IMR-90 (cell line): ENCODE data around the gene HOXA10. TPM values are rescaled to one million over a fixed set of nuclear protein-coding genes. Genes with fewer than 3 reads are reported as not detected.

Experiments
- ATAC-seq: fragments of 200-7000 bp; cut with Tn5 transposase; 2 replicates; pipeline ENCODE4 v1.9.1; 2020; ENCODE audit warnings: low read depth, mild to moderate bottlenecking, moderate library complexity
- Bru-seq: library from RNA; stranded (reverse); fragments of 400-500 nt; gene quantifications from one replicate; lab custom pipeline; 2021; lab: Mats Ljungman, UMichigan
- BruChase-seq, 2 experiments: library from RNA; stranded (reverse); fragments of 400-500 nt; gene quantifications; one replicate each; lab custom pipeline; 2021; lab: Mats Ljungman, UMichigan
- BruUV-seq: library from RNA; stranded (reverse); fragments of 400-500 nt; replicated peaks from 2 replicates; lab custom pipeline; 2021; lab: Mats Ljungman, UMichigan
- CTCF ChIA-PET: fragments of 300-600 bp; formaldehyde crosslinking; extraction: SDS; loops from one replicate; lab custom pipeline; 2021; ENCODE audit warnings: antibody characterized with exemption; lab: Yijun Ruan, JAX
- POLR2A ChIA-PET: fragments of 300-600 bp; sonication (Branson Sonifier 250); formaldehyde crosslinking; loops from one replicate; lab custom pipeline; 2022; ENCODE audit warnings: antibody characterized with exemption; ENCODE audit not compliant: unreplicated experiment; lab: Charles Lee
- DNase-seq: peaks from one replicate; pipeline ENCODE4 v3.0.0; 2013
- H2AFZ ChIP-seq: replicated peaks from 2 replicates; pipeline ENCODE3; 2013; ENCODE audit warnings: low read length, mild to moderate bottlenecking; ENCODE audit not compliant: poor library complexity
- H2AK5ac ChIP-seq: 2 replicates; pipeline ENCODE4 v1.6.1; 2013; ENCODE audit warnings: low read depth, low read length, inconsistent platforms
- H2AK9ac ChIP-seq: replicated peaks from 2 replicates; pipeline ENCODE3; 2013; ENCODE audit warnings: mild to moderate bottlenecking, low read depth, low read length, moderate library complexity; ENCODE audit not compliant: poor library complexity
- H2BK120ac ChIP-seq: 2 replicates; pipeline ENCODE4 v1.6.1; 2013; ENCODE audit warnings: low read depth, low read length, inconsistent platforms
- H2BK15ac ChIP-seq: 3 replicates; pipeline ENCODE4 v1.6.1; 2013; ENCODE audit warnings: low read depth, low read length, inconsistent platforms
- H2BK20ac ChIP-seq: 2 replicates; pipeline ENCODE4 v1.6.1; 2013; ENCODE audit warnings: low read depth, mild to moderate bottlenecking, inconsistent platforms, low read length, moderate library complexity
- H2BK5ac ChIP-seq: 2 replicates; pipeline ENCODE4 v1.6.1; 2013; ENCODE audit warnings: mild to moderate bottlenecking, low read depth, low read length, inconsistent platforms; ENCODE audit not compliant: poor library complexity, severe bottlenecking
- H3K14ac ChIP-seq: replicated peaks from 2 replicates; pipeline ENCODE4 v1.6.1; 2013; ENCODE audit warnings: low read depth, low read length, inconsistent platforms
- H3K18ac ChIP-seq: 2 replicates; pipeline ENCODE4 v1.6.1; 2013; ENCODE audit warnings: low read depth, low read length, control low read depth
- H3K23ac ChIP-seq: 2 replicates; pipeline ENCODE4 v1.6.1; 2013; ENCODE audit warnings: low read depth, low read length, inconsistent platforms
- H3K27ac ChIP-seq: 2 replicates; pipeline ENCODE4 v1.5.1; 2013; ENCODE audit warnings: mild to moderate bottlenecking, control low read depth, low read length; ENCODE audit not compliant: insufficient read depth
- H3K27me3 ChIP-seq: 2 replicates; pipeline ENCODE4 v1.6.1; 2013; ENCODE audit warnings: low read length; ENCODE audit not compliant: control insufficient read depth, insufficient read depth
- H3K36me3 ChIP-seq: 2 replicates; pipeline ENCODE4 v1.6.1; 2013; ENCODE audit warnings: low read length, mixed read lengths; ENCODE audit not compliant: control insufficient read depth, insufficient read depth
- H3K4ac ChIP-seq: 2 replicates; pipeline ENCODE4 v1.6.1; 2013; ENCODE audit warnings: low read depth, low read length, inconsistent platforms
- H3K4me1 ChIP-seq: 2 replicates; pipeline ENCODE4 v1.6.1; 2013; ENCODE audit warnings: low read length, mixed read lengths; ENCODE audit not compliant: control insufficient read depth, insufficient read depth
- H3K4me2 ChIP-seq: 2 replicates; pipeline ENCODE4 v1.6.1; 2013; ENCODE audit warnings: low read depth, mild to moderate bottlenecking, control low read depth, low read length, moderate library complexity
- H3K4me3 ChIP-seq: 2 replicates; pipeline ENCODE4 v1.5.1; 2013; ENCODE audit warnings: low read depth, mild to moderate bottlenecking, control low read depth, low read length, moderate library complexity; ENCODE audit not compliant: insufficient read depth
- H3K56ac ChIP-seq: 2 replicates; pipeline ENCODE4 v1.6.1; 2013; ENCODE audit warnings: low read length, inconsistent platforms; ENCODE audit not compliant: insufficient read depth; ENCODE audit errors: extremely low read depth
- H3K79me1 ChIP-seq, 2 experiments: 2 replicates each; pipeline ENCODE4 v1.6.1; 2013; ENCODE audit warnings: low read length in 2 of 2, inconsistent platforms in 1 of 2, low read depth in 1 of 2
- H3K9ac ChIP-seq: 2 replicates; pipeline ENCODE4 v1.6.1; 2013; ENCODE audit warnings: low read depth, low read length, control low read depth
- H3K9me1 ChIP-seq: 2 replicates; pipeline ENCODE4 v1.6.1; 2013; ENCODE audit warnings: low read length, inconsistent platforms; ENCODE audit not compliant: insufficient read depth
- H3K9me3 ChIP-seq: 2 replicates; pipeline ENCODE4 v1.6.1; 2013; ENCODE audit warnings: low read length; ENCODE audit not compliant: control insufficient read depth, insufficient read depth
- H4K20me1 ChIP-seq: 2 replicates; pipeline ENCODE4 v1.6.1; 2013; ENCODE audit warnings: low read length, inconsistent platforms; ENCODE audit not compliant: insufficient read depth
- H4K5ac ChIP-seq: 2 replicates; pipeline ENCODE4 v1.6.1; 2013; ENCODE audit warnings: mild to moderate bottlenecking, low read depth, low read length, control low read depth
- H4K8ac ChIP-seq, 2 experiments: 2 replicates each; pipeline ENCODE4 v1.6.1; 2013; ENCODE audit warnings: low read depth in 2 of 2, low read length in 2 of 2, control low read depth in 1 of 2, inconsistent platforms in 1 of 2
- H4K91ac ChIP-seq: 2 replicates; pipeline ENCODE4 v1.6.1; 2013; ENCODE audit warnings: low read depth, low read length, inconsistent platforms; ENCODE audit not compliant: insufficient read depth
- CHD1 ChIP-seq: IDR thresholded peaks from 2 replicates; pipeline ENCODE4 v1.6.1; 2012; ENCODE audit warnings: low read depth, low read length, improper control_type of control experiment
- CTCF ChIP-seq: conservative IDR thresholded peaks from 2 replicates; pipeline ENCODE4 v1.5.1; 2012; ENCODE audit warnings: mild to moderate bottlenecking, low read depth, low read length, improper control_type of control experiment
- ELK1 ChIP-seq: fragments of 150-350 bp; IDR thresholded peaks from 2 replicates; pipeline ENCODE4 v1.6.1; 2016; ENCODE audit warnings: low read depth, mild to moderate bottlenecking, low read length, moderate library complexity, borderline replicate concordance
- MAFK ChIP-seq: IDR thresholded peaks from 2 replicates; pipeline ENCODE4 v1.6.1; 2012; ENCODE audit warnings: low read depth, low read length, improper control_type of control experiment
- MAZ ChIP-seq: IDR thresholded peaks from 2 replicates; pipeline ENCODE4 v1.6.1; 2012; ENCODE audit warnings: low read depth, mild to moderate bottlenecking, low read length, improper control_type of control experiment, moderate library complexity, borderline replicate concordance
- MXI1 ChIP-seq: IDR thresholded peaks from 2 replicates; pipeline ENCODE4 v1.6.1; 2012; ENCODE audit warnings: low read depth, mild to moderate bottlenecking, low read length, moderate library complexity, borderline replicate concordance
- POLR2A ChIP-seq: IDR thresholded peaks from 2 replicates; pipeline ENCODE4 v1.6.1; 2012; ENCODE audit warnings: mild to moderate bottlenecking, low read depth, low read length
- RAD21 ChIP-seq: IDR thresholded peaks from 2 replicates; pipeline ENCODE4 v1.6.1; 2012; ENCODE audit warnings: low read length, improper control_type of control experiment
- RCOR1 ChIP-seq: IDR thresholded peaks from 2 replicates; pipeline ENCODE4 v1.6.1; 2012; ENCODE audit warnings: mild to moderate bottlenecking, low read length, improper control_type of control experiment; ENCODE audit not compliant: insufficient replicate concordance
- RFX5 ChIP-seq: IDR thresholded peaks from 2 replicates; pipeline ENCODE4 v1.8.0; 2012; ENCODE audit warnings: low read depth, mild to moderate bottlenecking, low read length, moderate library complexity
- SMC3 ChIP-seq: fragments of 150-350 bp; IDR thresholded peaks from 2 replicates; pipeline ENCODE4 v1.6.1; 2016; ENCODE audit warnings: low read depth, mild to moderate bottlenecking, antibody characterized with exemption, low read length, moderate library complexity
- USF2 ChIP-seq: fragments of 150-350 bp; IDR thresholded peaks from 2 replicates; pipeline ENCODE4 v1.6.1; 2017; ENCODE audit warnings: mild to moderate bottlenecking, antibody characterized with exemption, low read length, low read depth
- WGBS, 2 experiments: methylation state at CpG; one replicate each; pipeline versions ENCODE4 v1.1.5 to v1.1.7; 2013; ENCODE audit warnings: missing lambda C conversion rate in 2 of 2; ENCODE audit not compliant: insufficient read length in 1 of 2; ENCODE audit errors: extremely low coverage in 2 of 2; 5-methylcytosine and 5-hydroxymethylcytosine counted together
- dilution Hi-C: fragments of 300-500 bp; cut with HindIII; formaldehyde crosslinking; loops from one replicate; pipeline ENCODE4 v1.14.3; 2018; ENCODE audit warnings: low sequenced_read_pairs; ENCODE audit not compliant: unreplicated experiment
- in situ Hi-C: fragments of 300-500 bp; cut with MboI; formaldehyde crosslinking; loops from 3 replicates; pipeline ENCODE4 v1.14.3; 2019; ENCODE audit warnings: low sequenced_read_pairs, inconsistent platforms, mixed read lengths
- intact Hi-C: fragments of 100-400 bp; cut with micrococcal nuclease; formaldehyde crosslinking; loops from 2 replicates; pipeline ENCODE4 v1.10.0; 2022
- long read RNA-seq: library from polyadenylated mRNA; unstranded; transcript quantifications from one replicate; pipeline ENCODE4 v2.0.0, GENCODE V29; 2021; ENCODE audit not compliant: unreplicated experiment
- polyA plus RNA-seq, 3 experiments: library from polyadenylated mRNA; depleted of rRNA; stranded (reverse); fragments of >200 nt; gene quantifications; 2 replicates each; pipeline ENCODE4 v1.2.3, GENCODE V29; 2012; ENCODE audit warnings: low replicate concordance in 1 of 3
- total RNA-seq: library from RNA; depleted of rRNA; stranded (reverse); fragments of >200 nt; gene quantifications from 2 replicates; pipeline ENCODE4 v1.2.3, GENCODE V29; 2012; rRNA removed

HOXA10 gene
- total RNA-seq (0.18 and 0.28 TPM in 2 replicates), polyA plus RNA-seq (2012; rRNA removed) (0.10 TPM in 2 replicates), Bru-seq, nascent RNA (not detected), BruChase-seq, experiment 1, labeled RNA remaining after a 6-hour chase (percentile 20 among the genes with signal in this experiment), BruChase-seq, experiment 2, labeled RNA remaining after a 2-hour chase (percentile 18 among the genes with signal in this experiment)
- polyA plus RNA-seq (2012; cell fraction: cytosol; rRNA removed): 0.05 and 0.30 TPM in 2 replicates
- 0.04 and 0.19 TPM in 2 replicates for polyA plus RNA-seq (2012; cell fraction: nucleus; rRNA removed; ENCODE audit: low replicate concordance)
- long read RNA-seq: 0 reads

- H3K27me3 ChIP-seq: peaks cover 88% of the 10 kb centered on the region
- no peak within 1 kb of the TSS for H4K5ac ChIP-seq
- no peaks in the 10 kb centered on the region for H3K36me3 ChIP-seq
- H3K4me1 ChIP-seq: no peaks in the 10 kb centered on the region
- H3K27ac ChIP-seq: no peak within 1 kb of the TSS
- no peak within 1 kb of the TSS for H3K4ac ChIP-seq
- in situ Hi-C loops: no loop called here
- no peaks in the 10 kb centered on the region for H3K79me1 ChIP-seq
- WGBS, 2 experiments: 4% methylated on average over 19 of the region's 82 CpGs; no CpG with 5 or more reads in 1 of the 2 experiments
- no peak within 1 kb of the TSS for H2AK5ac ChIP-seq
- peaks cover 19% of the 10 kb centered on the region; the same call in 1 of the 2 replicates for H4K20me1 ChIP-seq
- H3K18ac ChIP-seq: no peak within 1 kb of the TSS
- no peaks in the 10 kb centered on the region for H3K9me1 ChIP-seq
- intact Hi-C loops: no loop called here
- H2BK20ac ChIP-seq: no peak within 1 kb of the TSS
- ATAC-seq: no peak
- no peak within 1 kb of the TSS; the same call in 1 of the 2 replicates for H3K23ac ChIP-seq
- no peak within 1 kb of the TSS for H3K14ac ChIP-seq
- H2AK9ac ChIP-seq: no peak within 1 kb of the TSS
- no TSS peak for BruUV-seq
- no peak for DNase-seq
- no peak within 1 kb of the TSS for H2BK120ac ChIP-seq
- ChIA-PET POLR2A (interaction anchor here (0.5 kb wide), 1 partner anchor 1820 kb away, joined by 3 read pairs; no protein-coding TSS in a partner anchor), CTCF (no interaction called here)
- H4K91ac ChIP-seq: no peak within 1 kb of the TSS
- no peak within 1 kb of the TSS for H2BK15ac ChIP-seq
- peak within 1 kb of the TSS; percentile 38 for H3K4me3 ChIP-seq
- no peak within 1 kb of the TSS for H4K8ac ChIP-seq
- no peak within 1 kb of the TSS for H3K56ac ChIP-seq
- H2BK5ac ChIP-seq: no peak within 1 kb of the TSS
- peak within 1 kb of the TSS; percentile 46 for H3K4me2 ChIP-seq
- dilution Hi-C loops: no loop called here
- peaks cover 7% of the 10 kb centered on the region; the same call in 1 of the 2 replicates for H3K9me3 ChIP-seq
- peak within 1 kb of the TSS; percentile 54 for H2AFZ ChIP-seq
- H3K9ac ChIP-seq: no peak within 1 kb of the TSS
- TF ChIP-seq RCOR1: no peak
- no peak for TF ChIP-seq CHD1
- no peak for TF ChIP-seq RAD21
- no peak for TF ChIP-seq RFX5
- TF ChIP-seq MAZ: no peak
- no peak for TF ChIP-seq SMC3
- TF ChIP-seq MXI1: no peak
- no peak for TF ChIP-seq CTCF
- no peak for TF ChIP-seq POLR2A
- TF ChIP-seq MAFK: no peak
- no peak for TF ChIP-seq USF2
- no peak for TF ChIP-seq ELK1
Measured at GRCh38 chr7:27173956-27174873, at the start of gene HOXA10. TSS of gene HOXA10 (minus strand) at chr7:27174320. CDS start at chr7:27174306, 14 bp downstream.
